HCT116 (cell line): ENCODE measurements around the gene GCDH. TPM values are rescaled to one million over a fixed set of nuclear protein-coding genes. Genes with fewer than 3 reads are reported as not detected.

Experiments
- ATAC-seq: fragments of 200-7000 bp; cut with Tn5 transposase; 2 replicates; pipeline ENCODE4 v1.9.1; 2020; ENCODE audit warnings: mild to moderate bottlenecking, moderate library complexity
- BruUV-seq: library from RNA; stranded (reverse); fragments of 400-500 nt; replicated peaks from 2 replicates; lab custom pipeline; 2021; lab: Mats Ljungman, UMichigan
- CTCF ChIA-PET: fragments of 300-600 bp; sonication (Branson Sonifier 250); formaldehyde crosslinking; loops from one replicate; lab custom pipeline; 2021; ENCODE audit warnings: antibody characterized with exemption; lab: Charles Lee
- POLR2A ChIA-PET: fragments of 300-600, 350-600 bp; sonication (Branson Sonifier 250); formaldehyde crosslinking; loops from one replicate; lab custom pipeline; 2021; ENCODE audit warnings: antibody characterized with exemption; lab: Charles Lee
- RAD21 ChIA-PET, 2 experiments: fragments of 300-600 bp; sonication (Branson Sonifier 250); formaldehyde crosslinking; loops; one replicate each; lab custom pipeline; 2023; ENCODE audit warnings: low total read pairs in 2 of 2; ENCODE audit not compliant: uncharacterized antibody in 2 of 2, unreplicated experiment in 2 of 2, low non-redundant PET in 1 of 2; lab: Charles Lee
- DNase-seq: peaks from one replicate; pipeline ENCODE4 v3.0.0-alpha.2; 2010; ENCODE audit warnings: low read depth, low spot score
- H2AFZ ChIP-seq: fragments of 200-600 bp; shearing (Covaris generic), sonication (generic); 2 replicates; pipeline ENCODE4 v1.6.1; 2017; ENCODE audit warnings: low read depth, mixed run types, mixed read lengths, antibody characterized with exemption, low read length; ENCODE audit not compliant: poor library complexity, severe bottlenecking
- H3K27ac ChIP-seq: 2 replicates; pipeline ENCODE4 v1.5.1; 2012; ENCODE audit warnings: low read depth, low read length
- H3K27me3 ChIP-seq: fragments of 200-600 bp; sonication (generic); 2 replicates; pipeline ENCODE4 v1.6.1; 2016; ENCODE audit warnings: mixed run types, low read length, mixed read lengths; ENCODE audit not compliant: insufficient read depth
- H3K36me3 ChIP-seq, 2 experiments: fragments of 200-500 bp in 1 of 2; fragments of 200-600 bp in 1 of 2; sonication (Bioruptor generic) in 1 of 2; sonication (generic) in 1 of 2; 2 replicates each; pipeline versions ENCODE4 v1.5.1 to v1.6.1; 2014 to 2016; ENCODE audit warnings: low read length in 2 of 2, inconsistent platforms in 1 of 2, mixed read lengths in 1 of 2, mixed run types in 1 of 2; ENCODE audit not compliant: insufficient read depth in 2 of 2, control insufficient read depth in 1 of 2
- H3K4me1 ChIP-seq, 2 experiments: fragments of 200-600 bp in 1 of 2; sonication (generic) in 1 of 2; 2 replicates each; pipeline versions ENCODE4 v1.5.1 to v1.6.1; 2012 to 2017; ENCODE audit warnings: low read length in 2 of 2, inconsistent platforms in 1 of 2, mild to moderate bottlenecking in 1 of 2, mixed read lengths in 1 of 2, mixed run types in 1 of 2, moderate library complexity in 1 of 2; ENCODE audit not compliant: insufficient read depth in 2 of 2, control insufficient read depth in 1 of 2
- H3K4me2 ChIP-seq: fragments of 200-600 bp; sonication (generic); 2 replicates; pipeline ENCODE4 v1.6.1; 2017; ENCODE audit warnings: mixed run types, low read length, mixed read lengths
- H3K4me3 ChIP-seq, 2 experiments: fragments of 200-600 bp in 1 of 2; sonication (generic) in 1 of 2; replicated peaks in 1 of 2; 2 replicates each; pipeline ENCODE4 v1.5.1; 2011 to 2016; ENCODE audit warnings: low read length in 2 of 2, control low read depth in 1 of 2, low read depth in 1 of 2, mild to moderate bottlenecking in 1 of 2, mixed read lengths in 1 of 2, mixed run types in 1 of 2
- H3K79me2 ChIP-seq: fragments of 200-600 bp; sonication (generic); 2 replicates; pipeline ENCODE4 v1.6.1; 2017; ENCODE audit warnings: mild to moderate bottlenecking, mixed run types, low read length, moderate library complexity, mixed read lengths; ENCODE audit not compliant: insufficient read depth
- H3K9ac ChIP-seq: fragments of 200-600 bp; sonication (generic); 2 replicates; pipeline ENCODE4 v1.6.1; 2016; ENCODE audit warnings: low read length, mixed read lengths
- H3K9me2 ChIP-seq: fragments of 200-600 bp; sonication (generic), shearing (Covaris generic); 2 replicates; pipeline ENCODE4 v1.6.1; 2017; ENCODE audit warnings: mixed run types, mild to moderate bottlenecking, moderate library complexity; ENCODE audit not compliant: insufficient read depth
- H3K9me3 ChIP-seq, 2 experiments: fragments of 200-500 bp in 1 of 2; fragments of 200-600 bp in 1 of 2; sonication (Bioruptor generic) in 1 of 2; sonication (generic) in 1 of 2; 2 replicates each; pipeline ENCODE4 v1.6.1; 2014 to 2017; ENCODE audit warnings: low read length in 2 of 2, mixed read lengths in 2 of 2, inconsistent platforms in 1 of 2, low read depth in 1 of 2, mild to moderate bottlenecking in 1 of 2, mixed run types in 1 of 2, moderate library complexity in 1 of 2; ENCODE audit not compliant: control insufficient read depth in 1 of 2, insufficient read depth in 1 of 2
- H4K20me1 ChIP-seq: fragments of 200-600 bp; sonication (generic), shearing (Covaris generic); 2 replicates; pipeline ENCODE4 v1.6.1; 2017; ENCODE audit warnings: mixed run types, mild to moderate bottlenecking, moderate library complexity; ENCODE audit not compliant: insufficient read depth
- EGR1 ChIP-seq: IDR thresholded peaks from 2 replicates; pipeline ENCODE4 v1.6.1; 2012; ENCODE audit warnings: low read depth
- EZH2phosphoT487 ChIP-seq: fragments of 200-600 bp; IDR thresholded peaks from 2 replicates; pipeline ENCODE4 v1.6.1; 2018; ENCODE audit warnings: antibody characterized with exemption, borderline replicate concordance
- FOSL1 ChIP-seq: IDR thresholded peaks from 2 replicates; pipeline ENCODE4 v1.6.1; 2012; ENCODE audit warnings: low read depth
- SIN3A ChIP-seq: IDR thresholded peaks from 2 replicates; pipeline ENCODE4 v1.6.1; 2012; ENCODE audit warnings: low read depth
- SP1 ChIP-seq: IDR thresholded peaks from 2 replicates; pipeline ENCODE4 v1.6.1; 2012; ENCODE audit warnings: low read depth
- TCF7L2 ChIP-seq: IDR thresholded peaks from 2 replicates; pipeline ENCODE4 v1.7.0; 2011; ENCODE audit warnings: borderline replicate concordance, inconsistent platforms; ENCODE audit not compliant: insufficient read depth, insufficient read length; ENCODE audit errors: extremely low read depth
- intact Hi-C: fragments of 100-400 bp; cut with micrococcal nuclease; formaldehyde crosslinking; loops from 2 replicates; pipeline ENCODE4 v1.10.0; 2022
- total RNA-seq: library from RNA; stranded (reverse); gene quantifications from one replicate; pipeline ENCODE4 v1.2.1, GENCODE V29; 2021; ENCODE audit not compliant: unreplicated experiment

GCDH gene
- total RNA-seq, 1 experiment from 2014 or later = 23.2 TPM

DNA sequence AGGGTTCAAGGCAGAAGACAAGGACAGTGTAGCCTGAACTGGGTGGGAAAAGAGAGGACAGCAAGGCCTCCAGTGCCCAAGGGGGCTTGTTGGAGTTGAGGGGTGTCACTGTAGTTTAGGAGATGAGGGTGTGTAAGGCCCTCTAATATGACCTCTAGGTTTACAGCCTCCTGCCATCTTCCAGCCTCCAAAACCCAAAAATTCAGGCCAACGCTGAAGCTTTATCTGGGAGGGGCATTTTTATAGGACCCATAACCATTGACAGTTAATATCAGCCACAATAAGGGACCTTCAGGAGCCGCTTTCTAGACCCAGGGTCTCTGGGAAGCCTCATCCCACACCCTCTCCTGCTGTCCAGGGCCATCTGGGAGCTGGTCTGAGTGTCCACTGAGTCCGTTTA lies 6.8 kb upstream of the GCDH start:
- no peaks in the 10 kb centered on the region for H4K20me1 ChIP-seq
- H3K4me1 ChIP-seq = peaks cover 6 to 15% of the 10 kb centered on the region in 2 experiments; a peak in 3 of 4 replicates
- DNase-seq = no peak
- H3K9me3 ChIP-seq = peaks cover 0 to 14% of the 10 kb centered on the region in 2 experiments; a peak in 2 of 4 replicates
- H3K9ac ChIP-seq = no peak overlapping the region
- H3K27ac ChIP-seq = no peak overlapping the region
- no peaks in the 10 kb centered on the region for H3K79me2 ChIP-seq
- ATAC-seq = no peak
- H3K36me3 ChIP-seq = no peaks in the 10 kb centered on the region
- no peaks in the 10 kb centered on the region for H3K9me2 ChIP-seq
- ChIA-PET CTCF (no interaction called here), POLR2A (no interaction called here), RAD21 (no interaction called here)
- BruUV-seq = no TSS peak
- H3K27me3 ChIP-seq = no peaks in the 10 kb centered on the region
- H3K4me2 ChIP-seq = no peak overlapping the region
- no peak overlapping the region for H3K4me3 ChIP-seq
- TF ChIP-seq EGR1 (no peak), FOSL1 (no peak), TCF7L2 (no peak), EZH2phosphoT487 (no peak), SIN3A (no peak)
- H2AFZ ChIP-seq = no peak overlapping the region
- intact Hi-C loops = no loop called here

DNA sequence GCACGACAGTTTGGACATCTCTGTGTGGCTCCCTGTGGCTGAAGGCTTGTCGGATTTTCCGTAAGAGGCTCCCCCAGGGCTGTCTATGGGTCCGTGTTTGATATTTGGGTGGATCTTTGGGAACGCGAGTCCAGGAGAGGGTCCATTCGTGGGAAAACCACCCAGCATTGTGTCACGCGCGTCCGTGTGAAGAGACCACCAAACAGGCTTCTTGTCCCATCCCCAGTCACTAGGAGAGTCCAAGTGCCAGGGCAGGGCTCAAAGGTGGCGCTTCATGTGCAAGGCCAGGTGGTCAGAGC lies 6.4 kb upstream of the GCDH start:
- no peak for DNase-seq
- CTCF ChIA-PET = no interaction called here
- Histone ChIP-seq H3K9me3 (peaks cover 0 to 14% of the 10 kb centered on the region in 2 experiments; a peak in 2 of 4 replicates), H3K27me3 (no peaks in the 10 kb centered on the region), H3K4me1 (peaks cover 6 to 15% of the 10 kb centered on the region in 2 experiments; a peak in 3 of 4 replicates), H3K27ac (no peak overlapping the region), H3K4me2 (no peak overlapping the region), H3K9ac (no peak overlapping the region), H3K36me3 (no peaks in the 10 kb centered on the region), H3K9me2 (no peaks in the 10 kb centered on the region), H3K79me2 (no peaks in the 10 kb centered on the region), H2AFZ (no peak overlapping the region), H3K4me3 (no peak overlapping the region), H4K20me1 (no peaks in the 10 kb centered on the region)
- POLR2A ChIA-PET = no interaction called here
- RAD21 ChIA-PET = no interaction called here
- no peak for TF ChIP-seq SP1
- TF ChIP-seq EZH2phosphoT487 = no peak
- ATAC-seq = no peak
- intact Hi-C loops = no loop called here
- no TSS peak for BruUV-seq
